Measurements from ENCODE around the gene PPP3CA. TPM values are rescaled to one million over a fixed set of nuclear protein-coding genes. Genes with fewer than 3 reads are reported as not detected.

PPP3CA gene
- total RNA-seq, 1 donor from 2014 or later: 78.8 TPM

- TF ChIP-seq CTCF (IDR thresholded peaks at IDR 0.05): no peak
- Mint-ChIP-seq H3K27me3 (no peaks in the 10 kb centered on the region), H3K36me3 (ENCODE audit: low read depth) (no peaks in the 10 kb centered on the region), H3K4me1 (peaks cover 87% of the 10 kb centered on the region), H3K27ac (no peak overlapping the region), H3K9me3 (no peaks in the 10 kb centered on the region), H3K4me3 (no peak overlapping the region)
- no peak for ATAC-seq (ENCODE audit: low read depth)
- intact Hi-C loops (cut with micrococcal nuclease): no loop called here
- DNase-seq: no peak
- CTCF ChIA-PET: no interaction called here
- POLR2A ChIA-PET: no interaction called here
Observed at GRCh38 chr4:101256222-101256621, 91.1 kb downstream of the PPP3CA start.

DNA sequence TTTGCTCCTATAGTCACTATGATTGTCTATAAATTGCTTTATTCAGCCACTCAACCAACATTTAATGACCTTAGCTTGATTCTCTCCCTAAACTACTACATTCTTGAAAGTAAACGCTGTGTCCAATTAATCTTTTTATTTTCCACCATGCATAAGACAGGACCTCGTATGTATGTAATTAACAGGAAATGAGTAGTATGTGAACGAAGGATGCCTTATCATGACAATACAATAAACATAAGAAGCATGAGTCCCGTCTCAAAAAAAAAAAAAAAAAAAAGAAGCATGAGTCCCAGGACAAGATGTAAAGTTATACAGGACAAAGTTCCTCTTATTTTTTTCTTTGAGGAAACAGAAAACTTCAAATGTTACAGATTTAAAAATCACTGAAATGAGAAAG is 92.5 kb downstream of the PPP3CA start:
- DNase-seq: no peak
- H3K36me3 Mint-ChIP-seq (ENCODE audit: low read depth): no peaks in the 10 kb centered on the region
- no peak for TF ChIP-seq CTCF (IDR thresholded peaks at IDR 0.05)
- H3K4me1 Mint-ChIP-seq: peaks cover 72% of the 10 kb centered on the region
- ATAC-seq (ENCODE audit: low read depth): no peak
- H3K9me3 Mint-ChIP-seq: no peaks in the 10 kb centered on the region
- intact Hi-C loops (cut with micrococcal nuclease): no loop called here
- ChIA-PET CTCF (no interaction called here), POLR2A (no interaction called here)
- H3K4me3 Mint-ChIP-seq: peak overlapping the region; percentile 16
- H3K27ac Mint-ChIP-seq: no peak overlapping the region
- no peaks in the 10 kb centered on the region for H3K27me3 Mint-ChIP-seq

DNA sequence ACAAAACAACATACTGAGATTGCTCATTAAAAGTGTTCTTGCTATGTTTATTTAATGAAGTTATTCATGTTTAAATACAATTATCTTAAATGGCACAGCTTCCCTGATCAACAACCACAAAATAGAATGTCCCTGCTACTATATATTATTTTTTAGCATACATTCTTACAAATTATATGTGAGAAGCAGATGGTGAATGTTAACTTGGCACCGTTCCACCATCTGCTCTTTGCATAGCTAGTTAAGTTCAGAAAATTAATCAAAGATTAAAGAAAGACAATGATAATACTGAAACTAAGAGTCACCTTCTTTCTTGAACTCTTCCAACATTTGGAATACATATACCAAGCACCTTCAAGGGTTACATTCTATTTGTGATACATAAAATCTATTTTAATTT is 94.2 kb downstream of the PPP3CA start:
- H3K4me3 Mint-ChIP-seq: no peak overlapping the region
- no peaks in the 10 kb centered on the region for H3K9me3 Mint-ChIP-seq
- no peaks in the 10 kb centered on the region for H3K27me3 Mint-ChIP-seq
- ATAC-seq (ENCODE audit: low read depth): no peak
- DNase-seq: no peak
- no peak for TF ChIP-seq CTCF (IDR thresholded peaks at IDR 0.05)
- H3K27ac Mint-ChIP-seq: no peak overlapping the region
- H3K36me3 Mint-ChIP-seq (ENCODE audit: low read depth): no peaks in the 10 kb centered on the region
- ChIA-PET POLR2A (interaction anchor here (0.6 kb wide), 1 partner anchor 22 kb away, joined by 3 read pairs; no protein-coding TSS in a partner anchor), CTCF (no interaction called here)
- H3K4me1 Mint-ChIP-seq: peaks cover 56% of the 10 kb centered on the region
- intact Hi-C loops (cut with micrococcal nuclease): no loop called here

- DNase-seq: no peak
- no peak for TF ChIP-seq CTCF (IDR thresholded peaks at IDR 0.05)
- Mint-ChIP-seq H3K27me3 (no peaks in the 10 kb centered on the region), H3K27ac (no peak overlapping the region), H3K36me3 (ENCODE audit: low read depth) (no peaks in the 10 kb centered on the region), H3K9me3 (no peaks in the 10 kb centered on the region), H3K4me1 (peaks cover 54% of the 10 kb centered on the region), H3K4me3 (no peak overlapping the region)
- CTCF ChIA-PET: no interaction called here
- POLR2A ChIA-PET: no interaction called here
- intact Hi-C loops (cut with micrococcal nuclease): loop anchor here (1.0 kb wide), 1 partner anchor 9 kb away; no protein-coding TSS in a partner anchor
- ATAC-seq (ENCODE audit: low read depth): no peak
Observed at GRCh38 chr4:101252721-101253120, 94.6 kb downstream of the PPP3CA start.

DNA sequence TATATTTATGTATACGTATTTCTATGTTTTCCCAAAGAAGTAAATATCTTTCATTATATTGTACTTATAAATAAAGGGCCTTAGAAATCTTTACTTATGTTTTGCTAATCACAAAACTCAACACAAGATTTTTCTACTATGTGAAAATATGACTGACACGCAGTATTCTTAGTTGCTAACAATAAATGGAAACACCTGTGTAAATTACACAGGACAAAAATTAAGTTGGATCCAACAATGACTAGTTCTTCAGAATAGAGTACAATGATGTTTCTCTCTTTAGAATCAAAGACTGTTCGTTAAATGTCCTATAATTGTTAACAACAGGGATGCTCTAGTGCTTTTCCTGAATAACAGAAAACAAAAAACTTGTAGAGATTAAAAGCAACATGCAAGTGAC is 96.1 kb downstream of the PPP3CA start:
- peaks cover 42% of the 10 kb centered on the region for H3K4me1 Mint-ChIP-seq
- no peak for ATAC-seq (ENCODE audit: low read depth)
- H3K27ac Mint-ChIP-seq: no peak overlapping the region
- intact Hi-C loops (cut with micrococcal nuclease): no loop called here
- CTCF ChIA-PET: no interaction called here
- H3K36me3 Mint-ChIP-seq (ENCODE audit: low read depth): peaks cover 4% of the 10 kb centered on the region
- no peaks in the 10 kb centered on the region for H3K9me3 Mint-ChIP-seq
- no peaks in the 10 kb centered on the region for H3K27me3 Mint-ChIP-seq
- POLR2A ChIA-PET: no interaction called here
- TF ChIP-seq CTCF (IDR thresholded peaks at IDR 0.05): no peak
- DNase-seq: no peak
- no peak overlapping the region for H3K4me3 Mint-ChIP-seq
